Heart left ventricle (tissue), 13 donors: ENCODE results near the gene TMEM121B.

ENCODE experiments used
- POLR2A ChIP-seq, 2 donors: fragments of 450-650 bp; IDR thresholded peaks; one replicate each; pipeline ENCODE4 v1.6.1; 2017; ENCODE audit warnings: antibody characterized with exemption in 2 of 2, mild to moderate bottlenecking in 2 of 2, moderate library complexity in 2 of 2
- TF ChIP-seq, protein P1 (sequence below), 12 donors: fragments of 200-600 bp; sonication (generic) in 4 of 12; IDR thresholded peaks; one replicate each; pipeline versions ENCODE4 v1.5.0 to v1.8.0; 2018 to 2022; ENCODE audit warnings: antibody characterized with exemption in 12 of 12, mild to moderate bottlenecking in 5 of 12
- donor health status: ischemic (EF 13 %, LVEDD 7.1; RV severe dilation, severe dysfunction).
- donor health status: DM: no; HTN: yes; CAD: no.
- donor health status: DM: no; HTN: no; CAD: no.
- donor health status: ischemic (EF 25% LVEDD 6.9; RV normal size, moderate dysfunction).
- donor health status: ischemic (EF 25% LVEDD 5.7; RV mildly dilated, moderate dysfunction).
- donor health status: ischemic (EF 35%, LVEDD 5.7; RV mildly dilated, moderate dysfunction).
- donor health status: nonischemic (EF 11% LVEDD 7.7; RV severe dilation, severe dysfunction).
- donor health status: DM: yes; HTN: yes; CAD: no.
- donor health status: PGD.
- donor health status: ischemic (EF 29% LVEDD 5.4; RV normal size, mild dysfunction).
- donor health status: nonischemic (EF 23%, LVEDD 6.1; RV moderate dilation, normal function).

DNA sequence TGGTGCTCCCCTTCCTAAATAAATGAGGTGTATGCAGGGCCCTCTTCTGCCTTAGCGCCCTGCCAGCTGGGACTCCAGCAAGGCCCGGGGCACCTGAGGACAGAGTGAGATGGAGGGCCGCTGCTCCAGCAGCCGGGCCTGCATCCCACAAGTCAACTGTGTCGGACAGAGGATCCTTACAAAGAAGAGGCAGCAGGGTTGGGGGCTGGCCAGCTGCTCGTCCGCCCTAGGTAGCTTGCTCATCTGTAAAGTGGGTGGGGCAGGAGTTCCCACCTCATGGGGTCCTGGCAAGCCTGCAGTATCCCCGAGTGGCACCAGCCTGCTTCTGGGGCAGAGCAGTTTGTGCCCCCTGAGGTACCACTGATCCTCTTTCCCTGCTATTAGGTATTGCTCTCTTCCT lies 7.6 kb downstream of the TMEM121B start:
- TF ChIP-seq, protein P1, sequence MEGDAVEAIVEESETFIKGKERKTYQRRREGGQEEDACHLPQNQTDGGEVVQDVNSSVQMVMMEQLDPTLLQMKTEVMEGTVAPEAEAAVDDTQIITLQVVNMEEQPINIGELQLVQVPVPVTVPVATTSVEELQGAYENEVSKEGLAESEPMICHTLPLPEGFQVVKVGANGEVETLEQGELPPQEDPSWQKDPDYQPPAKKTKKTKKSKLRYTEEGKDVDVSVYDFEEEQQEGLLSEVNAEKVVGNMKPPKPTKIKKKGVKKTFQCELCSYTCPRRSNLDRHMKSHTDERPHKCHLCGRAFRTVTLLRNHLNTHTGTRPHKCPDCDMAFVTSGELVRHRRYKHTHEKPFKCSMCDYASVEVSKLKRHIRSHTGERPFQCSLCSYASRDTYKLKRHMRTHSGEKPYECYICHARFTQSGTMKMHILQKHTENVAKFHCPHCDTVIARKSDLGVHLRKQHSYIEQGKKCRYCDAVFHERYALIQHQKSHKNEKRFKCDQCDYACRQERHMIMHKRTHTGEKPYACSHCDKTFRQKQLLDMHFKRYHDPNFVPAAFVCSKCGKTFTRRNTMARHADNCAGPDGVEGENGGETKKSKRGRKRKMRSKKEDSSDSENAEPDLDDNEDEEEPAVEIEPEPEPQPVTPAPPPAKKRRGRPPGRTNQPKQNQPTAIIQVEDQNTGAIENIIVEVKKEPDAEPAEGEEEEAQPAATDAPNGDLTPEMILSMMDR (IDR thresholded peaks at IDR 0.05) = no peak
- no peak for TF ChIP-seq POLR2A (IDR thresholded peaks at IDR 0.05)
